Parathyroid adenoma (tissue), 2 donors: ENCODE results near the gene TSPEAR.
"Not testable (repeated sequence)": the region's sequence is repeated elsewhere in the genome, so short reads cannot be mapped to it uniquely, and the experiment has no call there.

Experiments used
- H2AFZ ChIP-seq: fragments of 300-600 bp; sonication (generic); one replicate; pipeline ENCODE4 v1.7.0; 2017; ENCODE audit warnings: antibody characterized with exemption, mild to moderate bottlenecking
- H3K27ac ChIP-seq: fragments of 300-600 bp; sonication (generic); one replicate; pipeline ENCODE4 v1.7.0; 2017
- H3K27me3 ChIP-seq: fragments of 300-600 bp; sonication (generic); one replicate; pipeline ENCODE4 v1.7.0; 2017; ENCODE audit warnings: low read length; ENCODE audit not compliant: control insufficient read depth, insufficient read depth
- H3K36me3 ChIP-seq: fragments of 300-600 bp; sonication (generic); one replicate; pipeline ENCODE4 v1.7.0; 2017; ENCODE audit warnings: low read length; ENCODE audit not compliant: control insufficient read depth, insufficient read depth
- H3K4me1 ChIP-seq: fragments of 300-600 bp; sonication (generic); one replicate; pipeline ENCODE4 v1.7.0; 2017; ENCODE audit warnings: control low read depth
- H3K4me2 ChIP-seq: fragments of 300-600 bp; sonication (generic); one replicate; pipeline ENCODE4 v1.7.0; 2017; ENCODE audit warnings: low read length
- H3K4me3 ChIP-seq: fragments of 300-600 bp; sonication (generic); one replicate; pipeline ENCODE4 v1.7.0; 2017; ENCODE audit warnings: low read depth, low read length
- H3K79me2 ChIP-seq: fragments of 300-600 bp; sonication (generic); one replicate; pipeline ENCODE4 v1.7.0; 2017; ENCODE audit warnings: control low read depth
- H3K9ac ChIP-seq: fragments of 300-600 bp; sonication (generic); one replicate; pipeline ENCODE4 v1.7.0; 2017; ENCODE audit warnings: mild to moderate bottlenecking
- H3K9me3 ChIP-seq: fragments of 300-600 bp; sonication (generic); one replicate; pipeline ENCODE4 v1.7.0; 2017; ENCODE audit warnings: low read length; ENCODE audit not compliant: control insufficient read depth
- TF ChIP-seq, protein P1 (sequence below): fragments of 300-600 bp; sonication (generic); IDR thresholded peaks from one replicate; pipeline ENCODE4 v1.7.0; 2017; ENCODE audit warnings: antibody characterized with exemption, mild to moderate bottlenecking
- donor health status: primary hyperparathyroidism.

Gene TSPEAR

DNA sequence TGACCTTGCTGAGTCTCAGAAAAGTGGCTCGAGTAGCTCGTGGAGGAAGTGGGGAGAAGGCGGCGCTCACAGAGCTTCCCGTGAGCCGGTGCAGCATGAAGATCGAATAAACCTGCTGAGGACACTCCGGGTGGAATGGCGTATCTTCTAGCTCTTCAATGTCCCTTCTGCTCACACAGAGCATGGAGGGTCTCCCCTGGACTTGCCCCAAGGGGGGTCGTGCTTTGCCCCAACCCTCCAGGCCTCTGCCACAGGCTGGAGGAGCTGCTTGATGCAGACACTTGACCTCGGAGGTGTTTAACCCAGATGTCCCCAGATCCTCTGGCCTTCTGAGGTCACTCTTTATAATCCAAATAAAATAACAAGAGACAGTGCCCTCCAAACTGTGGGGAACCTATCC is 16.6 kb downstream of the TSPEAR start:
- no peak overlapping the region for H2AFZ ChIP-seq
- no peaks in the 10 kb centered on the region for H3K4me1 ChIP-seq
- no peak overlapping the region for H3K27ac ChIP-seq
- H3K36me3 ChIP-seq = no peaks in the 10 kb centered on the region
- H3K79me2 ChIP-seq = no peaks in the 10 kb centered on the region
- no peaks in the 10 kb centered on the region for H3K9me3 ChIP-seq
- no peak overlapping the region for H3K4me3 ChIP-seq
- no peak overlapping the region for H3K9ac ChIP-seq
- TF ChIP-seq, protein P1, sequence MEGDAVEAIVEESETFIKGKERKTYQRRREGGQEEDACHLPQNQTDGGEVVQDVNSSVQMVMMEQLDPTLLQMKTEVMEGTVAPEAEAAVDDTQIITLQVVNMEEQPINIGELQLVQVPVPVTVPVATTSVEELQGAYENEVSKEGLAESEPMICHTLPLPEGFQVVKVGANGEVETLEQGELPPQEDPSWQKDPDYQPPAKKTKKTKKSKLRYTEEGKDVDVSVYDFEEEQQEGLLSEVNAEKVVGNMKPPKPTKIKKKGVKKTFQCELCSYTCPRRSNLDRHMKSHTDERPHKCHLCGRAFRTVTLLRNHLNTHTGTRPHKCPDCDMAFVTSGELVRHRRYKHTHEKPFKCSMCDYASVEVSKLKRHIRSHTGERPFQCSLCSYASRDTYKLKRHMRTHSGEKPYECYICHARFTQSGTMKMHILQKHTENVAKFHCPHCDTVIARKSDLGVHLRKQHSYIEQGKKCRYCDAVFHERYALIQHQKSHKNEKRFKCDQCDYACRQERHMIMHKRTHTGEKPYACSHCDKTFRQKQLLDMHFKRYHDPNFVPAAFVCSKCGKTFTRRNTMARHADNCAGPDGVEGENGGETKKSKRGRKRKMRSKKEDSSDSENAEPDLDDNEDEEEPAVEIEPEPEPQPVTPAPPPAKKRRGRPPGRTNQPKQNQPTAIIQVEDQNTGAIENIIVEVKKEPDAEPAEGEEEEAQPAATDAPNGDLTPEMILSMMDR = no peak
- H3K27me3 ChIP-seq = no peaks in the 10 kb centered on the region
- no peak overlapping the region for H3K4me2 ChIP-seq

DNA sequence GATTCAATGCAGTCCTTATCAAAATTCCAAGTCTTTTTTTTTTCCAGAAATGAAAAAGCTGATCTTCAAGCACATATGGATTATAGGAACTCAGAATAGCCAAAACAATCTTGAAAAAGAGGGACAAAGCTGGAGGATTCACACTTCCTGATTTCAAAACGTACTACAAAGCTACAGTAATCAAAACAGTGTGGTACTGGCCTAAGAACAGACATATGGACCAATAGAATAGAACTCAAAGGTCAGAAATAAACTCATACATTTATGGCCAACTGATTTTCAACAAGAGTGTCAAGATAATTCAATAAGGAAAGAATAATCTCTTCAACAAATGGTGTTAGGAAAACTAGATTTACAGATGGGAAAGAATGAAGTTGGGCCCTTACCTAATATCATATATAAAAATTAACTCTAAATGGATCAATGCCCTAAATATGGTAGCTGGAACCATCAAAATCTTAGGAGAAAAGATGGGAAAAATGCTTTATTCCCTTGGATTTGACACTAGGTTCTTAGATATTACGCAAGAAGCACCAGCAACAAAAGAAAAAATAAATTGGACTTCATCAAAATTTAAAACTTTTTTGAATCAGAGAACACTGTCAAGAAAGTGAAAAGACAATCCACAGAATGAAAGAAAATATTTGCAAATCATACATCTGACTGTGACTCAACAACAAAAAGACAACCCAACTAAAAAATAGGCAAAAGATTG is 18.4 kb downstream of the TSPEAR start:
- Histone ChIP-seq H3K9me3 (no peaks in the 10 kb centered on the region), H3K27me3 (no peaks in the 10 kb centered on the region)

DNA sequence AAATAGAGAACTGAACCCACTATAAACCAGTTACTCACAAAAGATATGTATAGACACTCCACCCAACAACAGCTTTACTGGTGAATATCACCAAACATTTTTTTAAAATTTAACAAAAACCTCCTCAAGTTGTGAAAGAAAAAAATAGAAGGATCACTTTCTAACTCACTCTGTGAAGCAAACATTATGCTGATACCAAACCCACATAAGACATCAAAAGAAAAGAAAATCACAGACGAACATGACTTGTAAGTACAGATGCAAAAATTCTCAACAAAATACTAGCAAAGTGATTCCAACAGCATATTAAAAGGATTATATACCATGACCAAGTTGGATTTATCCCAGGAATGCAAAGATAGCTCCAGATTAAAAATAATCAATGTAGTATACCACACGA is 19.7 kb downstream of the TSPEAR start:
- H3K9ac ChIP-seq = no peak overlapping the region
- H3K9me3 ChIP-seq = no peaks in the 10 kb centered on the region
- H3K36me3 ChIP-seq = no peaks in the 10 kb centered on the region
- no peak overlapping the region for H2AFZ ChIP-seq
- no peak overlapping the region for H3K4me2 ChIP-seq
- no peak overlapping the region for H3K4me3 ChIP-seq
- H3K27me3 ChIP-seq = no peaks in the 10 kb centered on the region
- H3K27ac ChIP-seq = no peak overlapping the region
- H3K79me2 ChIP-seq = no peaks in the 10 kb centered on the region
- TF ChIP-seq, protein P1 = no peak
- no peaks in the 10 kb centered on the region for H3K4me1 ChIP-seq

More for the DNA sequence above, 18.4 kb downstream of the TSPEAR start:
- Histone ChIP-seq H3K27ac (no peak overlapping the region), H3K4me3 (no peak overlapping the region), H3K4me2 (no peak overlapping the region), H2AFZ (no peak overlapping the region), H3K79me2 (no peaks in the 10 kb centered on the region), H3K4me1 (no peaks in the 10 kb centered on the region), H3K36me3 (no peaks in the 10 kb centered on the region), H3K9ac (no peak overlapping the region)
- TF ChIP-seq, protein P1 = no peak

- not testable (repeated sequence) for H3K9ac ChIP-seq, H3K4me3 ChIP-seq, H3K27me3 ChIP-seq, H3K79me2 ChIP-seq, H3K9me3 ChIP-seq, H3K27ac ChIP-seq, H3K4me2 ChIP-seq, H3K4me1 ChIP-seq, H2AFZ ChIP-seq, H3K36me3 ChIP-seq
Observed at GRCh38 chr21:44689740-44690139, 21.6 kb downstream of the TSPEAR start.

DNA sequence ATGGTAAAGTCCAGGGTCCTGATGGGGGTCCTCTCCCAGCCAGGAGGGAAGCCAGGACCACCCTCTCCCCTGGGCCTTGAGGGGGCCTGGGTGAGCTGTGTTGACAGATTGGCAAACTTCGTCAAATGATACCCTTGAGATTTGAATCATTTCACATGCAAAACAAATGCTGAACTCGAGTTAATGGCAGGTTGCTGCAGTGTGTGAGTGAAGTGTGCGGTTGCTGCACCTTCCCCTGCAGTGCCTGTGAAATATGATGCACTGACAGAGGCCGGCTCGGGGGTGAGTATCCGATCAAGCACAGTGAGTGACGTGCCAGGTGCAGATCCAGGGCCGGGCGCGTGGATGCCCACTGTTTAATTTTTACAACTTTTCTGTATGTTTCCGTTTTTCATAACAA is 23.7 kb downstream of the TSPEAR start:
- H2AFZ ChIP-seq = no peak overlapping the region
- no peak overlapping the region for H3K4me3 ChIP-seq
- H3K9ac ChIP-seq = no peak overlapping the region
- no peaks in the 10 kb centered on the region for H3K79me2 ChIP-seq
- no peaks in the 10 kb centered on the region for H3K36me3 ChIP-seq
- H3K27ac ChIP-seq = no peak overlapping the region
- H3K27me3 ChIP-seq = no peaks in the 10 kb centered on the region
- no peaks in the 10 kb centered on the region for H3K4me1 ChIP-seq
- H3K4me2 ChIP-seq = no peak overlapping the region
- H3K9me3 ChIP-seq = no peaks in the 10 kb centered on the region
- TF ChIP-seq, protein P1 = no peak
